K562 (cell line): ENCODE results near the gene CYB5R3. TPM values are rescaled to one million over a fixed set of nuclear protein-coding genes. Genes with fewer than 3 reads are reported as not detected.

Experiments
- ATF7 ChIP-seq: fragments of 450-650 bp; IDR thresholded peaks from 2 replicates; pipeline ENCODE4 v1.7.1; 2014; ENCODE audit warnings: mild to moderate bottlenecking, moderate library complexity
- CBX2 ChIP-seq: fragments of 200-600 bp; sonication (generic); IDR thresholded peaks from one replicate; pipeline ENCODE4 v1.6.1; 2012; ENCODE audit warnings: mild to moderate bottlenecking, low read length, inconsistent platforms; ENCODE audit not compliant: insufficient read depth, poor library complexity, severe bottlenecking
- ETV5 ChIP-seq: sonication (generic); formaldehyde crosslinking; IDR thresholded peaks from 2 replicates; pipeline ENCODE4 v1.4.0; 2020; ENCODE audit warnings: low read depth, mild to moderate bottlenecking, missing genetic modification reagents
- HDAC2 ChIP-seq: fragments of 450-650 bp; IDR thresholded peaks from 2 replicates; pipeline ENCODE4 v1.6.1; 2016; ENCODE audit warnings: mild to moderate bottlenecking
- HDAC3 ChIP-seq: fragments of 450-650 bp; IDR thresholded peaks from 2 replicates; pipeline ENCODE4 v1.6.1; 2018; ENCODE audit warnings: borderline replicate concordance, mild to moderate bottlenecking, moderate library complexity; ENCODE audit not compliant: partially characterized antibody
- NONO ChIP-seq, 2 experiments: fragments of 200-400 bp in 1 of 2; fragments of 450-650 bp in 1 of 2; formaldehyde crosslinking in 1 of 2; IDR thresholded peaks; 2 replicates each; pipeline ENCODE4 v1.6.1; 2017; ENCODE audit warnings: low read depth in 2 of 2, mild to moderate bottlenecking in 2 of 2, moderate library complexity in 2 of 2, low read length in 1 of 2
- PRPF4 ChIP-seq: fragments of 200-400 bp; formaldehyde crosslinking; IDR thresholded peaks from one replicate; pipeline ENCODE4 v1.6.1; 2017; ENCODE audit warnings: low read length, low read depth, mild to moderate bottlenecking; ENCODE audit not compliant: insufficient read depth, poor library complexity, severe bottlenecking
- TCF7 ChIP-seq: sonication (generic); IDR thresholded peaks from 2 replicates; pipeline ENCODE4 v1.6.1; 2016; ENCODE audit warnings: antibody characterized with exemption, borderline replicate concordance
- TCFL5 ChIP-seq: fragments of 250-450 bp; sonication (Bioruptor Pico); conservative IDR thresholded peaks from 2 replicates; pipeline ENCODE4 v1.6.1; 2021; ENCODE audit warnings: mild to moderate bottlenecking, moderate library complexity, matching md5 sums
- YBX1 ChIP-seq: fragments of 450-650 bp; IDR thresholded peaks from 2 replicates; pipeline ENCODE4 v1.7.1; 2016; ENCODE audit warnings: mild to moderate bottlenecking
- polyA plus RNA-seq, 8 experiments: library from polyadenylated mRNA; depleted of rRNA in 4 of 8; stranded (reverse) in 5 of 8; unstranded in 3 of 8; fragments of >200 nt; fragmentation: Nextera tagmentation in 2 of 8; fragmentation: Illumina TruSeq in 1 of 8; extraction: Ambion mirVana in 2 of 8; extraction: Trizol in 1 of 8; gene quantifications; 2 replicates each; pipeline versions ENCODE4 v1.2.1 to v1.2.3, GENCODE V29; 2011 to 2014; ENCODE audit warnings: inconsistent platforms in 1 of 8, missing spikeins in 1 of 8
- total RNA-seq, 7 experiments: library from RNA; depleted of rRNA in 6 of 7; stranded (reverse); fragments of >200 nt in 6 of 7; fragmentation: Illumina TruSeq in 2 of 7; extraction: Trizol in 2 of 7; gene quantifications; 2 replicates each; pipeline versions ENCODE4 v1.2.1 to v1.2.3, GENCODE V29; 2011 to 2021; ENCODE audit warnings: low replicate concordance in 1 of 7
- TF ChIP-seq, protein P1 (sequence below): fragments of 250-450 bp; sonication (Bioruptor Pico); IDR thresholded peaks from 2 replicates; pipeline ENCODE4 v1.8.0; 2022; ENCODE audit warnings: inconsistent platforms, mild to moderate bottlenecking, moderate library complexity, borderline replicate concordance
- TF ChIP-seq, protein P2 (sequence below): fragments of 450-650 bp; IDR thresholded peaks from 2 replicates; pipeline ENCODE4 v1.6.1; 2014; ENCODE audit warnings: low read depth, mild to moderate bottlenecking, moderate library complexity, borderline replicate concordance
- TF ChIP-seq, protein P3 (sequence below): IDR thresholded peaks from 2 replicates; pipeline ENCODE4 v1.6.1; 2016; ENCODE audit warnings: missing genetic modification characterization, missing compliant biosample characterization
- TF ChIP-seq, protein P4 (sequence below): sonication (generic); formaldehyde crosslinking; IDR thresholded peaks from 2 replicates; pipeline ENCODE4 v1.4.0; 2020; ENCODE audit warnings: mild to moderate bottlenecking, missing genetic modification reagents
- TF ChIP-seq, protein P5 (sequence below): fragments of 250-450 bp; sonication (Bioruptor Pico); IDR thresholded peaks from 2 replicates; pipeline ENCODE4 v1.8.0; 2022; ENCODE audit warnings: inconsistent platforms
- TF ChIP-seq, protein P6 (sequence below), 2 experiments: fragments of 250-450 bp in 1 of 2; fragments of 450-650 bp in 1 of 2; sonication (Bioruptor Pico) in 1 of 2; IDR thresholded peaks; 2 replicates each; pipeline versions ENCODE4 v1.6.1 to v1.8.0; 2016 to 2021; ENCODE audit warnings: mild to moderate bottlenecking in 2 of 2, moderate library complexity in 2 of 2, missing compliant biosample characterization in 1 of 2, missing genetic modification characterization in 1 of 2

Gene CYB5R3
- total and polyA plus RNA-seq, 9 of the 15 experiments (the other 6 are each of a cell fraction or from before 2014, with no cell fraction given), result 1.4 to 66.8 (median 23.4) TPM

DNA sequence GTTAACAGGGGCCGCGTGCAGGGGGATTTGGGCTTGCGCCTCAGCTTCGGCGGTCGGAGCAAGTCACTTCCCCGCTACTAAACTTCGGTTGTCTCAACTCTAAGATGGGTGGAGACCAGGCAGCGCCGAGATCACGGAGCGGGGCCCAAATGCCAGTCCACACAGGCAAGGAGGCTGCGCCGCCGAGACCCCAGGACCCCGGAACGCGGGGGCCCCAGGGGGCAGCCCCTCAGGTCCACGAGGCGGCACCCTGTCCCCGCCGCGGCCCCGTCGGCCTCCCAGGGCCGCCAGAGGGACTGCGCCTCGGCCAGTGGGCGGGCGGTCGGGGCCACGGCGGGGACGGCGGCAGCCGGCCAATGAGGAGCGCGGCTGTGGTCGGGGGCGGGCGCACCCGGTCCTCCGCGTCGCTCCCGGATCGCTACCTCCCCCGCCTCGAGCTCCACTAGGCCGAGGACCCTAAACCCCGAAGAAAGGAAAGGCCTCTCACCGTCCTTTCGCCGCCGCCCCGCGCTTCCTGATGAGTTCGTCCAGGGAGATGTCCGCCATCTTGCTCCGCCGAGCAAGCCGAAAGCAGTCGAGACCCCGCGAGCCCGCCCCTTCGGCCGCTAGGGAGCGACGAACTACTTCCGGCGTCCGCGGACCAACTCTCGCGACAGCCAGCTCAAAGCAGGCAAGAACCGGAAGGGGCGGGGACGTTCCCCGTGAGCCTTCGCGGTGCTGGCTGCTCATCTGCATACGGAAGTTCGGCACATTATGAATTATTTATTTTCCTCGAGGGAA is 34.7 kb downstream of the CYB5R3 start, which contains the start of gene POLDIP3 (continued):
- TF ChIP-seq CBX2, result no peak
- TF ChIP-seq PRPF4, result peak; percentile 12
- TF ChIP-seq YBX1, result no peak
- TF ChIP-seq, protein P1, sequence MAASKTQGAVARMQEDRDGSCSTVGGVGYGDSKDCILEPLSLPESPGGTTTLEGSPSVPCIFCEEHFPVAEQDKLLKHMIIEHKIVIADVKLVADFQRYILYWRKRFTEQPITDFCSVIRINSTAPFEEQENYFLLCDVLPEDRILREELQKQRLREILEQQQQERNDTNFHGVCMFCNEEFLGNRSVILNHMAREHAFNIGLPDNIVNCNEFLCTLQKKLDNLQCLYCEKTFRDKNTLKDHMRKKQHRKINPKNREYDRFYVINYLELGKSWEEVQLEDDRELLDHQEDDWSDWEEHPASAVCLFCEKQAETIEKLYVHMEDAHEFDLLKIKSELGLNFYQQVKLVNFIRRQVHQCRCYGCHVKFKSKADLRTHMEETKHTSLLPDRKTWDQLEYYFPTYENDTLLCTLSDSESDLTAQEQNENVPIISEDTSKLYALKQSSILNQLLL (CRISPR knock-in tag), result no peak
- no peak for TF ChIP-seq TCF7
- TF ChIP-seq, protein P2, sequence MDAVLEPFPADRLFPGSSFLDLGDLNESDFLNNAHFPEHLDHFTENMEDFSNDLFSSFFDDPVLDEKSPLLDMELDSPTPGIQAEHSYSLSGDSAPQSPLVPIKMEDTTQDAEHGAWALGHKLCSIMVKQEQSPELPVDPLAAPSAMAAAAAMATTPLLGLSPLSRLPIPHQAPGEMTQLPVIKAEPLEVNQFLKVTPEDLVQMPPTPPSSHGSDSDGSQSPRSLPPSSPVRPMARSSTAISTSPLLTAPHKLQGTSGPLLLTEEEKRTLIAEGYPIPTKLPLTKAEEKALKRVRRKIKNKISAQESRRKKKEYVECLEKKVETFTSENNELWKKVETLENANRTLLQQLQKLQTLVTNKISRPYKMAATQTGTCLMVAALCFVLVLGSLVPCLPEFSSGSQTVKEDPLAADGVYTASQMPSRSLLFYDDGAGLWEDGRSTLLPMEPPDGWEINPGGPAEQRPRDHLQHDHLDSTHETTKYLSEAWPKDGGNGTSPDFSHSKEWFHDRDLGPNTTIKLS, result peak; percentile 90
- no peak; the same call in 1 of the 2 replicates for TF ChIP-seq ATF7
- TF ChIP-seq, protein P3, sequence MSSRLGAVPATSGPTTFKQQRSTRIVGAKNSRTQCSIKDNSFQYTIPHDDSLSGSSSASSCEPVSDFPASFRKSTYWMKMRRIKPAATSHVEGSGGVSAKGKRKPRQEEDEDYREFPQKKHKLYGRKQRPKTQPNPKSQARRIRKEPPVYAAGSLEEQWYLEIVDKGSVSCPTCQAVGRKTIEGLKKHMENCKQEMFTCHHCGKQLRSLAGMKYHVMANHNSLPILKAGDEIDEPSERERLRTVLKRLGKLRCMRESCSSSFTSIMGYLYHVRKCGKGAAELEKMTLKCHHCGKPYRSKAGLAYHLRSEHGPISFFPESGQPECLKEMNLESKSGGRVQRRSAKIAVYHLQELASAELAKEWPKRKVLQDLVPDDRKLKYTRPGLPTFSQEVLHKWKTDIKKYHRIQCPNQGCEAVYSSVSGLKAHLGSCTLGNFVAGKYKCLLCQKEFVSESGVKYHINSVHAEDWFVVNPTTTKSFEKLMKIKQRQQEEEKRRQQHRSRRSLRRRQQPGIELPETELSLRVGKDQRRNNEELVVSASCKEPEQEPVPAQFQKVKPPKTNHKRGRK (tag), result no peak
- TF ChIP-seq, protein P4, sequence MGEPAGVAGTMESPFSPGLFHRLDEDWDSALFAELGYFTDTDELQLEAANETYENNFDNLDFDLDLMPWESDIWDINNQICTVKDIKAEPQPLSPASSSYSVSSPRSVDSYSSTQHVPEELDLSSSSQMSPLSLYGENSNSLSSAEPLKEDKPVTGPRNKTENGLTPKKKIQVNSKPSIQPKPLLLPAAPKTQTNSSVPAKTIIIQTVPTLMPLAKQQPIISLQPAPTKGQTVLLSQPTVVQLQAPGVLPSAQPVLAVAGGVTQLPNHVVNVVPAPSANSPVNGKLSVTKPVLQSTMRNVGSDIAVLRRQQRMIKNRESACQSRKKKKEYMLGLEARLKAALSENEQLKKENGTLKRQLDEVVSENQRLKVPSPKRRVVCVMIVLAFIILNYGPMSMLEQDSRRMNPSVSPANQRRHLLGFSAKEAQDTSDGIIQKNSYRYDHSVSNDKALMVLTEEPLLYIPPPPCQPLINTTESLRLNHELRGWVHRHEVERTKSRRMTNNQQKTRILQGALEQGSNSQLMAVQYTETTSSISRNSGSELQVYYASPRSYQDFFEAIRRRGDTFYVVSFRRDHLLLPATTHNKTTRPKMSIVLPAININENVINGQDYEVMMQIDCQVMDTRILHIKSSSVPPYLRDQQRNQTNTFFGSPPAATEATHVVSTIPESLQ, result no peak
- no peak for TF ChIP-seq HDAC2
- TF ChIP-seq, protein P5, sequence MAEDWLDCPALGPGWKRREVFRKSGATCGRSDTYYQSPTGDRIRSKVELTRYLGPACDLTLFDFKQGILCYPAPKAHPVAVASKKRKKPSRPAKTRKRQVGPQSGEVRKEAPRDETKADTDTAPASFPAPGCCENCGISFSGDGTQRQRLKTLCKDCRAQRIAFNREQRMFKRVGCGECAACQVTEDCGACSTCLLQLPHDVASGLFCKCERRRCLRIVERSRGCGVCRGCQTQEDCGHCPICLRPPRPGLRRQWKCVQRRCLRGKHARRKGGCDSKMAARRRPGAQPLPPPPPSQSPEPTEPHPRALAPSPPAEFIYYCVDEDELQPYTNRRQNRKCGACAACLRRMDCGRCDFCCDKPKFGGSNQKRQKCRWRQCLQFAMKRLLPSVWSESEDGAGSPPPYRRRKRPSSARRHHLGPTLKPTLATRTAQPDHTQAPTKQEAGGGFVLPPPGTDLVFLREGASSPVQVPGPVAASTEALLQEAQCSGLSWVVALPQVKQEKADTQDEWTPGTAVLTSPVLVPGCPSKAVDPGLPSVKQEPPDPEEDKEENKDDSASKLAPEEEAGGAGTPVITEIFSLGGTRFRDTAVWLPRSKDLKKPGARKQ, result no peak
- TF ChIP-seq HDAC3, result no peak
- TF ChIP-seq, protein P6, sequence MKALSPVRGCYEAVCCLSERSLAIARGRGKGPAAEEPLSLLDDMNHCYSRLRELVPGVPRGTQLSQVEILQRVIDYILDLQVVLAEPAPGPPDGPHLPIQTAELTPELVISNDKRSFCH (CRISPR knock-in tag; IDR thresholded peaks at IDR 0.05), result no peak
- TF ChIP-seq, protein P6 (tag; IDR thresholded peaks at IDR 0.05), result no peak
- no peak for TF ChIP-seq TCFL5 (CRISPR knock-in tag)
- TF ChIP-seq ETV5 (CRISPR knock-in tag), result peak; percentile 47; the same call in 1 of the 2 replicates
- TF ChIP-seq NONO (IDR thresholded peaks at IDR 0.05; ENCODE audit: low read depth in 2 of 2, low read length in 1 of 2), result peak; percentile 31 to 56; a peak in 1 of 4 replicates
